Activated CD4-positive, CD25-positive, alpha-beta regulatory T cell treated with anti-CD3 and anti-CD28 coated beads, Interleukin-2, amount 50 U/mL, for 24 hours (primary cell): ENCODE measurements around the gene ITGAE.
"Not testable (repeated sequence)": the region's sequence is repeated elsewhere in the genome, so short reads cannot be mapped to it uniquely, and the experiment has no call there.

Source experiments
- ATAC-seq, 2 donors: fragments of 150-1000 bp; cut with Tn5 transposase; one replicate each; pipeline ENCODE4 v1.10.0; 2021; ENCODE audit warnings: mild to moderate bottlenecking in 1 of 2, moderate library complexity in 1 of 2

The ITGAE gene, protein sequence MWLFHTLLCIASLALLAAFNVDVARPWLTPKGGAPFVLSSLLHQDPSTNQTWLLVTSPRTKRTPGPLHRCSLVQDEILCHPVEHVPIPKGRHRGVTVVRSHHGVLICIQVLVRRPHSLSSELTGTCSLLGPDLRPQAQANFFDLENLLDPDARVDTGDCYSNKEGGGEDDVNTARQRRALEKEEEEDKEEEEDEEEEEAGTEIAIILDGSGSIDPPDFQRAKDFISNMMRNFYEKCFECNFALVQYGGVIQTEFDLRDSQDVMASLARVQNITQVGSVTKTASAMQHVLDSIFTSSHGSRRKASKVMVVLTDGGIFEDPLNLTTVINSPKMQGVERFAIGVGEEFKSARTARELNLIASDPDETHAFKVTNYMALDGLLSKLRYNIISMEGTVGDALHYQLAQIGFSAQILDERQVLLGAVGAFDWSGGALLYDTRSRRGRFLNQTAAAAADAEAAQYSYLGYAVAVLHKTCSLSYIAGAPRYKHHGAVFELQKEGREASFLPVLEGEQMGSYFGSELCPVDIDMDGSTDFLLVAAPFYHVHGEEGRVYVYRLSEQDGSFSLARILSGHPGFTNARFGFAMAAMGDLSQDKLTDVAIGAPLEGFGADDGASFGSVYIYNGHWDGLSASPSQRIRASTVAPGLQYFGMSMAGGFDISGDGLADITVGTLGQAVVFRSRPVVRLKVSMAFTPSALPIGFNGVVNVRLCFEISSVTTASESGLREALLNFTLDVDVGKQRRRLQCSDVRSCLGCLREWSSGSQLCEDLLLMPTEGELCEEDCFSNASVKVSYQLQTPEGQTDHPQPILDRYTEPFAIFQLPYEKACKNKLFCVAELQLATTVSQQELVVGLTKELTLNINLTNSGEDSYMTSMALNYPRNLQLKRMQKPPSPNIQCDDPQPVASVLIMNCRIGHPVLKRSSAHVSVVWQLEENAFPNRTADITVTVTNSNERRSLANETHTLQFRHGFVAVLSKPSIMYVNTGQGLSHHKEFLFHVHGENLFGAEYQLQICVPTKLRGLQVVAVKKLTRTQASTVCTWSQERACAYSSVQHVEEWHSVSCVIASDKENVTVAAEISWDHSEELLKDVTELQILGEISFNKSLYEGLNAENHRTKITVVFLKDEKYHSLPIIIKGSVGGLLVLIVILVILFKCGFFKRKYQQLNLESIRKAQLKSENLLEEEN

DNA sequence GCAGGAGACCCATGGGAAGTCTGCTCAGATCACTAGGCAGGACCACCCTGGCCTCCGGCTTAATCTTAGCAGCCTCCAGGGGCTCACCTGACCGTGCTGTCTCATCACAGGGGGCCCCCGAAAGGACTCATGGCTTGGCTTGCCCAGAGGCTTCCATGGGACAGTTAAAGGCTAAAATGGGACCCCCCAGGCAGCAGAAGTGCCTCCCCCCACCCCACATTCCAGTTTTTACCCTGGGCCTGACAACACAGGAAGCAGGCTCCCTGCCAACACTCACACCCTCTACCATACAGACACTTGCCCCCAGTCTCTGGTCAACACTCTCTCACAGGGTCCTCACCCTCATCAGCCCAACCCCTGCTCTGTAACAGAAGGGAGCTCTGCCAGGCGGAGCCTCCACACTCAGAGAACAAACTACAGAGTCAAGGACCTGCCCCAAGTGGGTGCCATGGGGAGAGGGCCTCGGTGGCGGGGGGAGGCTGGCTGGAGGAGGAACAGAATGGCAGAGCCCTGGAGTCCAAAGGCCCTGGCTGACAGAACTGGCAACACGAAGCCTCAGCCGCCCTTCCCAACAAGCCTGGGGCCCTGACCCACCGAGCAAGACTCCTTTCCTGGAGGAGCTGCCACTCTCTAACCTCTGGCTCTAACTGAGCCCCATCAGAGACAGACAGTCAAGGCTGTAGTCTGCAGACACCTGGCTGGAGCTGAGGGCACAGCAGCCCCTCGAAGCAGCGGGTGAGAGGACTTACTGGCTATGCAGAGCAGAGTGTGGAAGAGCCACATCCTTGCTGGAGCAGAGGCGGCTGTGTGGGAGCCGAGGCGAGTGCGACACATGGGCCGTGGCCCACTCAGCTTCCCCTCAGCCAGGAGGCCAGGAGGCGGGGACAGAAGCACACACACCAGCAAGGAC lies at the start of gene ITGAE:
TSS of gene ITGAE (minus strand) at position 827 of the 910 bp plus-strand sequence. CDS start at position 783, 44 bp downstream.
- no peak for ATAC-seq

DNA sequence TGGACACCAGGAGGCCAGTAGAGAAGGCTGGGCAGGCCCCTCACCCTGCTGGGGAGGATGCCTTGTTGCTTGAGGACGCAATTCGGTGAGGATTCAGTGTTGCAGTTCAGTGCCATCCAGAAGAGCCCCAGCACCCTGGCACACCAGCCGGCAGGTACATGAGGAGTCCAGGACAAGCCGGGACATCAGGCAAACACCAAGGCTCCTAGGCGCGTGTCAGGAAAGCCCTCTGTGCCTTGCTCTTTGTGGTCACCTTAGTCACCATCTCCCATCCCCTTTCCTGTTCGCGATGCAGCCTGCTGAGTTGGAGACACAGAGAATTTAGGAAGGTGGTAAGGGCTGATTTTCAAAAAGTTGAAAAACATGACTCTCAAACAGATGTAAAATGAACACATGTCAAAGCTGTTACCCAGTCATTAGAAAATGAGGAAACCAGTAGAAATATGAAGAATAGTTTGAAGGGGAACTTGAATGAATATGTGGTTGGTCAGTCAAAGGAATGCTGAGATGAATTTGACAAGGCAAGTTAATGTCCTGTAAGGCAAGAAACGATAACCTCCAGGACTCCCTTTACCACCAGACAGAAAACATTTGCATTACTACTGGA lies 47.3 kb upstream of the ITGAE start:
- no peak for ATAC-seq

DNA sequence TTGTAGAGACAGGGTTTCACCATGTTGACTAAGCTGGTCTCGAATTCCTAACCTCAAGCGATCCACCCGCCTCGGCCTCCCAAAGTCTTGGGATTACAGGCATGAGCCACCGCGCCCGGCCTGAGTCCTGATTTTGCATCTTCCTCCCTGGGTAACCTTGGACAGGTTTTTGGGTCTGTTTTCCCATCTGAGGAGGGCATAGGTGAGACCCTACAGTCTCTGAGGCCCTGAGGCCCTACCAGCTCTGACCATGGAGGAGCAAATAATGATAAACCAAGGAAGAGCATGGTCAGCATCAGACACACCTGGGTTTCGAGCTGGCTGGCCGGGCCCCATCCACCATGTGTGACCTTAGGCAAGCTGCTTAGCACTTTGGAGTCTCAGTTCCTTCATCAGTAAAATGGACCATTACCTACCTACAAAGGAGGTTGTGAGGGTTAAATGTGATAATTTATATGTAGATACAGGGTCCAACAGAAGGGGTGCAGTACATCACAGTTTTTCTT lies 46.2 kb upstream of the ITGAE start:
- no peak for ATAC-seq

DNA sequence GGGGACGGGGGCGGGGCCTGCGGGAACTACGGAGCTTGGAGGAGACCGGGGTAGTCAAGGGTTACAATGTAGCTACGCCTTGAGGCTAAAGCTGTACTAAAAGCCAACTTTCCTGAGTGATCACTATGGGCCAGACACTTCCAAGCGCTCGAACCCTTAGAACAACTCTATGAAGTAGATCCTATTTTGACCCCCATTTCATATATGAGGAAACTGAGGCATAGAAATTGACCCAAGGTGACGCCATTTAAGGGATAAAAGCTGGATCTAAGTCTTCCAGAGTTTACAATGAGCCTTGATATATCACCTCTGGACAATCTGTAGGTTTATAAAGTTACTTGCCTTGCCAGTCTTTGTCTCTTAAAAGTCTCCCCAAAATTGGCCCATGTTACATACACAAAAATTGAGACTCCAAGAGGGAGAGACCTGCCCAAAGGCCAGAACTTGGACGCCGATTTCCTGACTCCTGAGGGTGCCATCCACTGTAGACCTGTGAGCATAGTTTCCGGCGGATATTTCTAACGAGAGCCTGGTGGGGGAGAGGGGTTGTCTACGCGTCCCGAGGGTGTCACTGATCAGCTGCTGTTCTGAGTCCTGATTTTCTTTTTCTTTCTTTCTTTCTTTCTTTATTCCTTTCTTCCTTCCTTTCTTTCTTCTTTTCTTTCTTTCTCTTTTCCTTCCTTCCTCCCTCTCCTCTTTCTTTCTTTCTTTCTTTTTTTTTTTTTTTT lies 45.6 kb upstream of the ITGAE start:
- ATAC-seq = no peak

DNA sequence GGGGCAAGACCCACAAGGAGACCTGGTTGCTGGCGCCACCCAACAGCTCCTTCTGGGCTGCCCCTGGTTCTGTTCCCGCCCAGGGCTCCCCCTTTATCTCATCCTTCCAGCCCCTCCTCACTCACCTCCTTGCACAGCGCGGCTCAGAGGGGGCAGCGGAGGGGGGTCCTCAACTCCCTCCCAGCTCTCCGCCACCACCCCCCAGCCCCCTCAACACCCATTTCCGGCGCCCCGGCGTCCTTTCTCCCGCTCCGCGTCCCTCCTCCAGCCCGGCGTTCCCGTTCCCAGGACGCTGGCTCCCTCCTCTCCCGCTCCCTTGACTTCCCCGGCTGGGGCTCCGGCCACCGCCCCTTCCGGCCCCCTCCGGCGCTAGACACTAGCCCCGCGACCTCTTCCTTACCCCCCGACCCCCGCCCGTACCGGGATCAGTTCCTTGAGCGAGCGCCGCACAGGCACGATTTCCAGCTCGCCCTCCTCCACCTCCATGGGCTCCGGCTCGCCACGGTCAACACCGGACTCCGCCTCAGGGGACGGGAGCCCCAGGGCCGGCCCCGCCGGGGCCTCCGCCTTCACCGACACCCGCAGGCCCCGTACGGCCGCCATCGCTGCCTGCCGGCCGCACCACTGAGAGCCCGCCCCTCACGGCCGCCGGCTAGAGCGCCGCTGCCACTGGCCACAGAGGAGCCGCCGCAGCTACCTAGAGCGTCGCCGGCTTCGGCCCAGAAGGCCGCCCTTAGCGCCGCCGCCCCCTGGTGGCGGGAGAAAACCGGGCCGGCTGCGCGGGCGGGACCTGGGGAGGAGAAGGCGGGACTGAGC lies 44.8 kb upstream of the ITGAE start, which contains the start of gene NCBP3:
TSS of gene NCBP3 (minus strand) at position 626 of the 816 bp plus-strand sequence. CDS start at position 603, 23 bp downstream.
- peak; percentile 96 to 98 for ATAC-seq

DNA sequence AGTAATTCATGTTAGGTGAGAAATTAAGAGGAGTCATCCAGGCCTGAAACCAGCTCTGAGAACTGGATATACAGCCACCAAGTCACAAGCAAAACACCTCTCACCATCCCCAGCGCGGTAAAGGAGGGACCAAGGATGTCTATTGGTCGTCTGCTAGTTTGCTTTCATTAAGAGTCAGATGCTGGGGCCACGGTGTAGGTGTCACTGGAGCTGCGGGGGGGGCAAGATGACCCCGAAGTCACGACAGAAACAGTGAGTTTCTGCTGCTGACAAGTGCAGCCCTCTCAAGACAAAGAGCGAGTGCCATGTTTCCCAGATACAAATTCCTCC lies 44.3 kb upstream of the ITGAE start:
- ATAC-seq = peak; percentile 49 to 52

DNA sequence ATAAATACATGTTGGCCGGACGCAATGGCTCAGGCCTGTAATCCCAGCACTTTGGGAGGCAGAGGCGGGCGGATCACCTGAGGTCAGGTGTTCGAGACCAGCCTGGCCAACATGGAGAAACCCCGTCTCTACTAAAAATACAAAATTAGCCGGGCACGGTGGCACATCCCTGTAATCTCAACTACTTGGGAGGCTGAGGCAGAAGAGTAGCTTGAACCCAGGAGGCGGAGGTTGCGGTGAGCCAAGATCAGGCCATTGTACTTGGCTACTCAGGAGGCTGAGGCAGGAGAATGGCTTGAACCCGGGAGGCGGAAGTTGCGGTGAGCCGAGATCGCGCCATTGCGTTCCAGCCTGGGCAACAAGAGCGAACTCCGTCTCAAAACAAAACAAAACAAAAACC lies 43.6 kb upstream of the ITGAE start:
- ATAC-seq = not testable (repeated sequence)

DNA sequence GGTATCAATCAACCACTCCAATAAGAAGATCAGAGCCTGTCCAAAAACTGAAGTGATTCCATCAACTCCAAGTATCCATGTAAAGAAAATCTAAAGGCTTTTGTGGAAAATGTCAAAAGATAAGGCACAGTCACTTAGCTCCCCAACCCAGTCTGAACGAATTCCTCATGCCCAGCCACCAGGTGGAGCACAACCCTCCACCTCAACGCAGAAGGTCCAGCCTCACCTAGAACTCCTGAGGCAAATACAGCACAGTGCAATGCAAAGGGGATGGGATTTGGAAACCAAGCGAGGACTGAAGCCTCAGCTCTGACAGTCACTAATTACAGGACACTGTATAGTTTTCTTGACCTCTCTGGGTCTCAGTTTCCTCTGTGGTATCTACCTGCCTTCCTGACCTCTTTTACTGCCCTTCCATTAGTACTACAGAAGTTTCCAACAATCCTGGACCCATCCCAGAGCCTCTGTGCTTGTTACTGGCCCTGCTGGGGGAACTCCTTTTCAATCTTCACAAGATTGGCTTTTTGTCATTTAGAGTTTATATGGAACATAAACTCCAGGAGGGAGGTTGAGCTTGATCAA lies 43.0 kb upstream of the ITGAE start:
- ATAC-seq = no peak

DNA sequence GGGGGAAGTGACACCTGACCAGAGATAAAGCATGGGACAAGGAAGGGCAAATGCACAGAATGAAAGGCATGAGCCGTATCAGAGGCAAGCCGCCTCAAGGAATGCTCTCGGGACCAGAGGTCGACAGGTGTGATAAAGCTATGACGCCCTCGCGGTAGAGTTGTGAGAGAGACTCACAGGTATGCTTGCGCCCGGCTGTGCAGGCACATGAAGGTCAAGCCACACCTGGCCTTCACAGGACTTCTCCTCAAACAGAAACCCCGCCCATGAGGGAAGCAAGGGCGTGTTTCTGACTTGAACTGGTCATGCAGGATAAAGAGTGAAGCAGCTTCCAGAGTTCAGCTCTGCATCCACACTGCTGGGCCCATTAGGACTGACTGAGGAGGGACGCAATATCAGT lies 37.2 kb upstream of the ITGAE start:
- no peak for ATAC-seq

DNA sequence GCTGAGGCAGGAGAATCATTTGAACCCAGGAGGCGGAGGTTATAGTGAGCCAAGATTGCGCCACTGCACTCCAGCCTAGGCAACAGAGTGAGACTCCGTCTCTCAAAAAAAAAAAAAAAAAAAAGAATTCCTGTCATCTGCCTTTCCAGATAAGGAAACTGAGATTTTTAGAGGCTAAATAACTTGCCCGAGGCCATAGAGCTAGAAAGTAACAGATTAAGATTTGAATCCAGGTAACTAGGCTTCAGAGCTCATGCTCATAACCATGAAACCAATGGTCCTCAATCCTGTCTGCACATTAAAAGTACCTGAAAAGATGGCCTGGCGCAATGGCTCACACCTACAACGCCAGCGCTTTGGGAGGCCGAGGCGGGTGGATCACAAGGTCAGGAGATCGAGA lies 35.6 kb upstream of the ITGAE start:
- no peak for ATAC-seq

DNA sequence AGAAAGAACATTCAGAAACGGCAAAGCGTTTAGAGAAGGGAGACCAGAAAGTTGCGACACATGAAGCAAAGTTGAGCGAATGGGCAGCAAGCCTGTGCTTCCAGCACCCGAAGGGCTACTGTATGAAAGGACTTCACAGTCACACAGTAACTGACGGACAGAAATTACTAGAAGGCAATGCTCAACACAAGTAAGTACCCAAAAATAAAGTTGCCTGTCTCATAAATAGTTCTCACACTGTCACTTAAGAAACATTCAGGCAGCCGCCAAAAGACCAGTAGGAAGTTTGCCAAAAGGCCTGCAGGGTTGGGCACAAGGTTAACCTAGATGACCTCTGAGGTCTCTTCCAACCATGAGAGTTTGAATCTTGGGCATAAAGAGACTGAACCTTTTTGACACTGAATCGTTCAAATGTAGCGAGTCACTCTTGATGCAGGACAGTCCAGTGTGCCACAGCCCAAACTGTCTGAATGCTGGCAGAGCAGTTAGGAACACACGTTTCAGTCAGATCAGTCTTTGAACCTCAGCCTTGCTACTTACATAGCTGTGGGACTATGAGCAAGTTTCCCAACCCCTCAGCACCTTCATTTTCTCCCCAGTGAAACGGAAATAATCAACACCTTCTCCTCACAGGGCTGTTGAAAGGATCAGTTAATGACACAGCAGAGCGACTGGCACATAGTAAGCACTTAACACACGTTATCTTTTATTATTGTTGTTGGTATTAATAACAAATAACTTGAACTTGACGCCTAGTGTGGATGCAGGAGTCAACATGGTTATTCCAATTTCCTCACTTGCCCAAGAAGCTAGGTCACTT lies 34.6 kb upstream of the ITGAE start:
- no peak for ATAC-seq

DNA sequence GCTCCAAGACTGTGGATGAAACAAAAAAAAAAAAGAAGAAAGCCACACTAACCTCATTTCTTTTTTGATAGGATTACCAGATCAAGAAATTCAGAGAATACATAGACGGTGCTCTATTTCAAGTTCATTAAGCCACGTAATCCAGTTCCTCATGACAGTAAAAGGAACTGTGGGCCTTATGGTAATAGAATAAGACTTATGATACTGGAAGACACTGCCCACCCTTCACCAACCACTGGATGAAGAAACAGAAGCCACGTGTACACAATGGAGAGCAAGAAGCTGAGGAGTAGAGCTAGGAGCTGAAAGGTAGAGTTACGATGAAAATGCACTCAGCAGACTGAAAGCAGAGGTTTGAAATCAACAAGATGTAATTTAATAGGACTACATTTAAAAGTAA lies 33.8 kb upstream of the ITGAE start:
- ATAC-seq = no peak

DNA sequence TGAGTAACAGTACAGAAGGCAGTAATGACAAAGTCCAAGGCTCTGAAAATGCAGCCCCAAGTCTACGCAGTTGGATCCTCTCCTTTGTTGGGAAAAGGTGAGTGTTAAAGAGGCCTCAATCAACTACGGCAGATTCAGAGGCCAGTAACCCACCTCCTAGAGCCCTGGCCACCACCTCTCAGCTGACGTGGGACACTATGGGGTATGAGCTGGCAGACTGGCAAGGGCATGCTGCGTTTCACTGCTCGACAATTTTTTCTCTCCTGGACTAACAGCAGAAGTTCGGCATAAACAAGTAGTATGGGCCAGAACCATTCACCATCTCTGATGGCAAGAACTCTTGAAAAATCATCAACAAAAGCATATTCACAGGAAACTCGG lies 27.9 kb upstream of the ITGAE start:
- no peak for ATAC-seq

DNA sequence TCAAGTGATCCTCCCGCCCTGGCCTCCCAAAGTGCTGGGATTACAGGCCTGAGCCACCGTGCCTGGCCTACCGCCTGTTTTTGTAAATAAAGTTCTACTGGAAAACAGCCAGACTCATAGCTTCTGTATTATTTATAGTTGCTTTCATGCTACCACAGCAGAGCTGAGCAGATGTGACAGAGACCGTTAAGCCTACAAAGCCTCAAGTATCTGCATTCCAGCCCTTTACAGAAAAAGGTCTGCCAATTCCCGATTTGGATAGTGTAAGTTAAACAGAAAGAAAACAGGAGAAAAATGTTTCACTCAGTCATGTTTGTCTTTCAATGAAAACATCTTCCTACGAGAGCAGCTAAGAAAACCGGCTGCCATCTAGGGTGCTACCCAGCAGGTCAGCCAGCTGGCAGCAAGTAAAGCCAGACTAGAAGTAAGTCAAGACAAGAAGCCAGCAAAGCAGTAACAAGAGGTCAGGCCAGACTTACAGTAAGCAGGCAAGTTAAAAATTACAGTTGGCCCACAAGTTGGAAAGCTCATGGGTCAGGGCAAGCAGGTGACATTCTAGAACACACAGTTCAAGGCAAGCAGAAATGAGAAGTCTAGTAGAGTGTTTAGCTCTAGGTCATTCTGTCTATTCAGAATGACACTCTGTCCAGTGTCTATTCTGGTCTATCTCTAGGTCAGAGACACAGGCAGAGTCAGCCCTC lies 27.3 kb upstream of the ITGAE start:
- ATAC-seq = no peak

DNA sequence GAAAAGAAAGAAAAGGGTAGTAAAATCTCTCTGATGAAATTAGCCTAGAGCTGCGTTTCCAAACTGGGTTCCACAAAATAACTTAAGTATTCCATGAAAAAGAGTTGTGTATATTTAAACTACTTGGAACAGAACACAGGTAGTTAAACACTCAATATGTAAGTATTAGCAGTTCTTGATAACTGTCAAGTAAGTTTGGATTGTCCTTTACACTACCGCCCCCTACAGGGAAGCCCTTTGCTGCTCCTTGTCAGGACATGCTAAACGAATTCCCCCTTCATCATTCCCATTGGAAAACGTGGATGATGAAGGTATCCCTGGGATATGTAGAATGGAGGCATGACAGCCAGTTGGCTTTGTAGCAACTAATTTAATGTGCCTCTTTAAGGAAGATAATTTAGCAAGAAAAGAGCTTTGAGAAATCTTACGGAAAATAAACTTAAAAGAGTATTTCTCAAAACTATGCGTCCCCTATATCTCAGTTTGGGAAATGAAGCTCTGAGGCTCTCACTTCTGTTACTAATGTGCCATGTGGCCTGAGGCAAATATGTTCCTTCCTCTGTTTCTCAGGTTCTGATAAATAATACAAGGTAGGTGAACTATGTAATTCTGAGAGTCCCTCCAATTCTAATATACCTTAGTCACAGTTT lies 26.3 kb upstream of the ITGAE start:
- ATAC-seq = peak in 1 of 2 donors; percentile 50

DNA sequence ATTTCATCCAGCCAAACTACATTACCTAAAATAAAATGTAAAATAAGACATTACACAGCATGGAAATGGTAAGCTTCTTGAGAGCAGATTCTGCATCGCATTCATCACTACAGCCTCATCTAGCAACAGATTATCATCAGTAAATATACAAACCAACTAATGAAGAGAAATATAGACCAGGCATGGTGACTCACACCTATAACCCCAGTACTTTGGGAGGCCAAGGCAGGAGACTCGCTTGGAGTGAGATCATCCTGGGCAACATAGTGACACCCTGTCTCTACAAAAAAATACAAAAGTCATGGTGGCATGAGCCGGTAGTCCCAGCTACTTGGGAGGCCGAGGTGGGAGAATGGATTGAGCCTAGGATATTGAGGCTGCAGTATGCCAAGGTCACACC lies 25.2 kb upstream of the ITGAE start:
- ATAC-seq = peak; percentile 37 to 44

DNA sequence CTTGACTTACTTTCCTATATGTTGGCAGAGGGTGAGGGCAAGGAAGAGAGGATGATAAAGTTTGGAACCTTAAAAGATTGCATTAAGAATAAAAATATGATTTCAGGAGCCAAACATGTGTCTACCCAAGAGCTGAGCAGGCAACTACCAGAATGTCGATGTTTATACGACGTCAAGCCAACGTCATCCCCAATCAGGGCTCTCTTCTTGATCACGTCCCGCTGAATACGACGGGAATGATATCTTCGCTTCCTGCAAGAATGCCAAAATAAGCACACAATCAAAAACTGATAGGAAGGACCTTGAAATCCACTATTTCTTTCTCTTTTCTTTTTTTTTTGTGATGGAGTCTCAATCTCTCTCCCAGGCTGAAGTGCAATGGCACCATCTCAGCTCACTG lies 20.1 kb upstream of the ITGAE start:
- no peak for ATAC-seq
